Mesothelial cell of epicardium (in vitro differentiated cells): ENCODE data around the gene CCNL2. TPM values are rescaled to one million over a fixed set of nuclear protein-coding genes. Genes with fewer than 3 reads are reported as not detected.
"Not testable (repeated sequence)": the region's sequence is repeated elsewhere in the genome, so short reads cannot be mapped to it uniquely, and the experiment has no call there.

Experiments used
- DNase-seq, 2 experiments: peaks; one replicate each; pipeline ENCODE4 v3.0.0; 2021; ENCODE audit warnings: low spot score in 2 of 2; ENCODE audit not compliant: unreplicated experiment in 2 of 2
- H3K27ac Mint-ChIP-seq: 2 replicates; pipeline ENCODE4 v1.8.0; 2021; ENCODE audit warnings: mixed read lengths
- H3K27me3 Mint-ChIP-seq: 2 replicates; pipeline ENCODE4 v1.8.0; 2021; ENCODE audit warnings: low read depth, mixed read lengths
- H3K36me3 Mint-ChIP-seq: 2 replicates; pipeline ENCODE4 v1.8.0; 2021; ENCODE audit warnings: mixed read lengths
- H3K4me1 Mint-ChIP-seq: 2 replicates; pipeline ENCODE4 v1.8.0; 2021; ENCODE audit warnings: mixed read lengths
- H3K4me3 Mint-ChIP-seq: 2 replicates; pipeline ENCODE4 v1.8.0; 2021; ENCODE audit warnings: mild to moderate bottlenecking, moderate library complexity, mixed read lengths
- H3K9me3 Mint-ChIP-seq: 2 replicates; pipeline ENCODE4 v1.8.0; 2021; ENCODE audit warnings: mixed read lengths
- total RNA-seq: library from RNA; stranded (reverse); gene quantifications from 3 replicates; pipeline ENCODE4 v1.2.1, GENCODE V29; 2021
- TF ChIP-seq, protein P1 (sequence below): fragments of 200-600 bp; sonication (generic); IDR thresholded peaks from one replicate; pipeline ENCODE4 v1.5.0; 2021; ENCODE audit warnings: antibody characterized with exemption; ENCODE audit not compliant: unreplicated experiment

The CCNL2 gene
- total RNA-seq, 1 donor from 2014 or later: 423 TPM

DNA sequence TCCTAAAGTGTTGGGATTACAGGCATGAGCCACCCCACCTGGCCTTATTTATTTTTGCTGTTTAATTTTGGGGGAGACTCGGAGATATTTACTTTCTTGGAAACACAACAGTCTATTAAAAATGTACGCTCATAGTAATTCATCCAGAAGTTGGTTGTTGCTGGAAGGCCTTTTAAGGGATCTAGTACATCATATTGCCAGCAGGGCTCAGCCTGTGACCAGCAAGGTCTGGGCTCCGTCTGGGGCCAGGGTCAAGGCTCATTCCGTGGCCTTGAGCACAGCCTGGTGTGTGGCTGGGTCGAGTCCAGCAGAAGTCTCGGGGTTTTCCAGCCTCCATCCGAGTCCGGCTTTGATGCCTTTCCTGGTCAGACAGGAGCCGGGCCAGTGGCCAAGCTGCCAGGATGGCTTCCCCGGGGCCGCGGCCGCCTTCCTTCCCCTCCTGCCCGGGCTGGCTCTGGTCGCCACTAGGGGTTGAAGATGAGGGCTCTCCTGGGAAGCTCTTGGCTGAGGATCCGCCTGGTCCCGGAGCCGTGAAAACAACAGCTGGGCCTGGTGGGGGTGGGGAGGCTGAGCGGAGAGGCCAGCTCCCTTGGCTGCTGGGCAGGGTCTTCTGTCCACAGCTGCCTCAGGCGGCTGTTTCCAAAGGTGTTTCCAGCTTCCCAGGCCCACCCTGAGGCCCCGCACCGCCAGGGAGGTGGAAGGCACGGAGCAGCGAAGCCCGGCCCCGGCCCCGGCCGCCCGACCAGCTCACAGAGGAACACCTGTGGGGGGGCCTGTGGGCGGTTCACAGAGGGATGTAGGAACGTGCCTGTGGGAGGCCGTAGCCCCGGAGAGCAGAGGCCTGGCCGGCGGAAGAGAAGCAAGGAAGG, 31.2 kb upstream of the CCNL2 start:
- peaks cover 56% of the 10 kb centered on the region for H3K4me1 Mint-ChIP-seq
- H3K9me3 Mint-ChIP-seq: no peaks in the 10 kb centered on the region
- H3K36me3 Mint-ChIP-seq: no peaks in the 10 kb centered on the region
- TF ChIP-seq, protein P1, sequence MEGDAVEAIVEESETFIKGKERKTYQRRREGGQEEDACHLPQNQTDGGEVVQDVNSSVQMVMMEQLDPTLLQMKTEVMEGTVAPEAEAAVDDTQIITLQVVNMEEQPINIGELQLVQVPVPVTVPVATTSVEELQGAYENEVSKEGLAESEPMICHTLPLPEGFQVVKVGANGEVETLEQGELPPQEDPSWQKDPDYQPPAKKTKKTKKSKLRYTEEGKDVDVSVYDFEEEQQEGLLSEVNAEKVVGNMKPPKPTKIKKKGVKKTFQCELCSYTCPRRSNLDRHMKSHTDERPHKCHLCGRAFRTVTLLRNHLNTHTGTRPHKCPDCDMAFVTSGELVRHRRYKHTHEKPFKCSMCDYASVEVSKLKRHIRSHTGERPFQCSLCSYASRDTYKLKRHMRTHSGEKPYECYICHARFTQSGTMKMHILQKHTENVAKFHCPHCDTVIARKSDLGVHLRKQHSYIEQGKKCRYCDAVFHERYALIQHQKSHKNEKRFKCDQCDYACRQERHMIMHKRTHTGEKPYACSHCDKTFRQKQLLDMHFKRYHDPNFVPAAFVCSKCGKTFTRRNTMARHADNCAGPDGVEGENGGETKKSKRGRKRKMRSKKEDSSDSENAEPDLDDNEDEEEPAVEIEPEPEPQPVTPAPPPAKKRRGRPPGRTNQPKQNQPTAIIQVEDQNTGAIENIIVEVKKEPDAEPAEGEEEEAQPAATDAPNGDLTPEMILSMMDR: no peak
- peak in 1 of 2 experiments; percentile 61 for DNase-seq
- H3K27me3 Mint-ChIP-seq: no peaks in the 10 kb centered on the region
- H3K27ac Mint-ChIP-seq: peak overlapping the region; percentile 92
- H3K4me3 Mint-ChIP-seq: peak overlapping the region; percentile 4

DNA sequence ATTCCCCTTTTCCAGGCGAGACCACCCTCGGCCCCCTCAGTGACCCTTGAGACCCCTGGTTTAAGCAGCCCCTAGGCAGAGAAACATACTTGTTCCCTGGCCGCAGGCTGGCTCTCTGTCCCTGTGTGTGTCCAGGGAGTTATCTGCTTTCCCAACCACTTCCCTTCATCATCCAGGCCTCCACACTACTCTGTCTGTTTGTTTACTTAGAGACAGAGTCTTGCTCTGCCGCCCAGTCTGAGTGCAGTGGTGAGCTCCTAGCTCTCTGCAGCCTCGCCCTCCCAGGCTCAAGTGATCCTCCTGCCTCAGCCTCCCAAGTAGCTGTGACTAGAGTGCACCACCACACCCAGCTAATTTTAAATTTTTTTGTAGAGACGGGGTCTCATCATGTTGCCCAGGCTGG, 30.5 kb upstream of the CCNL2 start:
- Mint-ChIP-seq H3K4me1 (peaks cover 57% of the 10 kb centered on the region), H3K9me3 (no peaks in the 10 kb centered on the region), H3K27ac (peak overlapping the region; percentile 92), H3K36me3 (no peaks in the 10 kb centered on the region), H3K27me3 (no peaks in the 10 kb centered on the region), H3K4me3 (peak overlapping the region; percentile 4)
- TF ChIP-seq, protein P1: no peak
- DNase-seq: no peak

DNA sequence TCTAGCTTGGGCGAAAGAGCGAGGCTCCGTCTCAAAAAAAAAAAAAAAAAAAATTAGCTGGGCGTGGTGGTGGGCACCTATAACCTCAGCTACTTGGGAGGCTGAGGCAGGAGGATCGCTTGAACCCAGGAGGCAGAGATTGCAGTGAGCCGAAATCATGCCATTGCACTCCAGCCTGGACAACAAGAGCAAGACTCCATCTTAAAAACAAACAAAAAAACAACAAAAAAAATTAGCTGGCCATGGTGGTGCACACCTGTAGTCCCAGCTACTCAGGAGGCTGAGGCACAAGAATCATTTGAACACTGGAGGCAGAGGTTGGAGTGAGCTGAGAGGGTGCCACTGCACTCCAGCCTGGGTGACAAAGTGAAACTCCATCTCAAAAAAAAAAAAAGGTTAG, 29.8 kb upstream of the CCNL2 start:
- Mint-ChIP-seq H3K4me3 (peak overlapping the region; percentile 17), H3K4me1 (peaks cover 53% of the 10 kb centered on the region)
- not testable (repeated sequence) for H3K27me3 Mint-ChIP-seq, H3K9me3 Mint-ChIP-seq, DNase-seq, H3K36me3 Mint-ChIP-seq, H3K27ac Mint-ChIP-seq

DNA sequence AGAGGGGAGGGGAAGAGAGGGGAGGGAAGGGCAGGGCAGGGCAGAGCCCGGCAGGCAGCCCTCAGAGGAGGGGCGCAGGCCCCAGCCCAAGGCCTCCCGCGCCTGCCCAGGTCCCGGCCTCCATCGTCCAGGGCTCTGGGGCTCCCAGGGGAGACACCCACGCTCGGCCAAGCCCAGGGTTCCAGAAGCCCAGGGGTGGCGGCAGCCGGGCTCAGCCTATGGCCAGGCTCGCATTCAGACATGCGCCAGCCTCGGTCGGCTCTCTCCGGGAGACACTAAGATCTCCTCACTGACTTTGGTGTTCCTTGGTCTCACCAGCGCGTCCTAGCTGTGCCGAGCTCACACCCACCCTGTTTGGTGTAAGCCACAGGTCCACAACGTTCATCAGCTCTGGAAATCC, 29.0 kb upstream of the CCNL2 start:
- no peaks in the 10 kb centered on the region for H3K36me3 Mint-ChIP-seq
- H3K27ac Mint-ChIP-seq: peak overlapping the region; percentile 82
- DNase-seq: no peak
- TF ChIP-seq, protein P1: no peak
- H3K9me3 Mint-ChIP-seq: no peaks in the 10 kb centered on the region
- H3K4me3 Mint-ChIP-seq: peak overlapping the region; percentile 59
- H3K4me1 Mint-ChIP-seq: peaks cover 50% of the 10 kb centered on the region
- no peaks in the 10 kb centered on the region for H3K27me3 Mint-ChIP-seq

DNA sequence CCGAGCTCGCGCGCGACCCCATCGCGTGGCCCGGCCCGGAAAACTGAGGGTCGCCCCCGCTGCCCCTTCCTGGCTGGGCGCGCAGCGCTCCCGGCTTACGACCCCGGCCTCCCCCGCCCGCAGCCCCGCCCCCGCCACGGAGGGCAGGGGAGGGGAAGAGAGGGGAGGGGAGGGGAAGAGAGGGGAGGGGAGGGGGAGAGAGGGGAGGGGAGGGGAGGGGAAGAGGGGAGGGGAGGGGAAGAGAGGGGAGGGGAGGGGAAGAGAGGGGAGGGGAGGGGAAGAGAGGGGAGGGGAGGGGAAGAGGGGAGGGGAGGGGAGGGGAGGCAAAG, 28.6 kb upstream of the CCNL2 start:
- no peak for DNase-seq
- Mint-ChIP-seq H3K36me3 (no peaks in the 10 kb centered on the region), H3K4me3 (no peak overlapping the region), H3K9me3 (no peaks in the 10 kb centered on the region), H3K4me1 (peaks cover 50% of the 10 kb centered on the region), H3K27ac (no peak overlapping the region), H3K27me3 (no peaks in the 10 kb centered on the region)
- TF ChIP-seq, protein P1: no peak

DNA sequence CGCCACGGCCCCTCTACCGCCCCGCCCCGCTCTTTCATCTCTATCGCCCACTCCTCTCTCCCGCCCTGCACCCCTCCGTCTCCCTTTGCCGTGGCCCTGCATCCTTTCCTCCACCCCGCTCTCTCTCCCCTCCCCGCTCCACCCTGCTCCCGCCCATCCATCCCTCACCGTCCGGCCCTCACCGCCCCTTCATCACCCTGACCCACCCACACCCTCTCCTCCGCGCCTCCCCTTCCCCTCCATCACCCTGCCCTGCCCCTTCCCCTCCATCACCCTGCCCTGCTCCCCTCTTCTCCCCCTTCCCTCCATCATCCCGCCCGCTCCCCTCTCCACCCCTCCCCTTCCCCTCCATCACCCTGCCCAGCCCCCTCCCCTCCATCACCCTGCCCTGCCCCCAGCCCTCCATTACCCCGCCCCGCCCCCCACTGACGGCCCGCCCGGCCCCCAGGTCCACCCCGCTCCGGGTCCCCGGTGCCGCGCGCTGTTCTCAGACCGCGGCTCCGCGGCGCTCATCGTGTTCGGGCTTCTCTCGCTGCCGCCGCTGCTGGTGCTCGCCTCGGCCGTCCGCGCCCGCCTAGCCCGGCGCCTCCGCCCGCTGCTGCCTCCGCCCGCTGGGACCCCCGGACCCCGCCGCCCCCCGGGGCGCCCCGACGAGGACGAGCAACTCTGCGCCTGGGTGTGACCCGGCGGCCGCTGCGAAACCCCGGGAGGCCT, 28.1 kb upstream of the CCNL2 start:
- H3K4me1 Mint-ChIP-seq: peaks cover 52% of the 10 kb centered on the region
- peak; percentile 81 for DNase-seq
- no peaks in the 10 kb centered on the region for H3K9me3 Mint-ChIP-seq
- no peak overlapping the region for H3K27ac Mint-ChIP-seq
- H3K36me3 Mint-ChIP-seq: no peaks in the 10 kb centered on the region
- H3K4me3 Mint-ChIP-seq: peak overlapping the region; percentile 26
- TF ChIP-seq, protein P1: no peak
- no peaks in the 10 kb centered on the region for H3K27me3 Mint-ChIP-seq
